ENCODE measurements around the gene MMAB.
A peak's percentile ranks its signal among the peaks of the same experiment; 100 is the strongest.

MMAB gene

DNA sequence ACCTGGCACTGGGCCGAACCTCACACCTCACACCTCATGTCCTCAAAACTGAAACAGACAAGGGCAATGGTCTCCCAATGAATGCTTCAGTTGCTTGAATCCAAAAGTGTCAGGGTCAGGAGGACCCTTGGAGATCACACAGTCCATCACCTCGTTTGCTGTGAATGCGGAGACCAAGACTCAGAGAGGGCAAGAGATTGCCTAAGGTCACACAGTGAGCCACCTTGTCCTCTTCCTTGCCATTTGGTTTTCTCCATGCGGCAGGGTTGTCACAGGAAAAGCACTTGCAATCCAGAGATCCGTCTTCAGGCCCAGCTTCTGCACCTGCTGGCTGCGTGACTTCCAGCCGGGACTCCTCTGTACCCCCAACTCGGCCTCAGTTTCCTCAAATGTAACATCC, 28.3 kb upstream of the MMAB start:
- DNase-seq, result no peak

- no peak for DNase-seq
These were observed 27.7 kb upstream of the MMAB start for GRCh38 chr12:109600995-109601394.

- DNase-seq, result no peak
These were observed 27.2 kb upstream of the MMAB start for GRCh38 chr12:109600481-109600880.

GRCh38 chr12:109599087-109599486, 25.8 kb upstream of the MMAB start:
- no peak for DNase-seq

DNA sequence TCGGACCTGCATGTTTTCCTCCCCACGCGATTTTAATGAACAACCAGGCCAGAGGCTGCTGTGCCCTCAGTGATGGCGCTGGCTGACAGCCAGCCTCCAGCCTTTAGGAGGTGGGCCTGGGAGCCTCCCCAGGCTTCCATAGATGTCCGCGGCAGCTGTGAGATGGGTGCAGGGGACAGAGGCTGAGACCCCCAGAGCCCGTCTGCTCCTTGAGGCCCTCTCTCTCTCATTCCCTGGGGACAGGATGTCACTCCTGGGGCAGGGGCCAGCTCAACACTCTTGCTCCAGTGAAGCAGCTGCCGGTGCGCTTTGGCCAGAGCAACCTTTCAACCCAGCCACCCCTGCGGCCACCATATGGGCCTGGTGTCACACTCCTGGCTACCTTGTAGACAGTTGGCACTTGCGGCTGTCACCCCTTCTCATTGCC, 25.1 kb upstream of the MMAB start:
- DNase-seq, result no peak

GRCh38 chr12:109597795-109598427, 24.6 kb upstream of the MMAB start:
- DNase-seq, result peak; percentile 79

GRCh38 chr12:109597414-109597794, 24.1 kb upstream of the MMAB start:
- no peak for DNase-seq

GRCh38 chr12:109596418-109597244, 23.3 kb upstream of the MMAB start:
- DNase-seq, result no peak

- DNase-seq, result no peak
These were observed 22.1 kb upstream of the MMAB start for GRCh38 chr12:109595321-109595902.

GRCh38 chr12:109594556-109595317, 21.4 kb upstream of the MMAB start:
- DNase-seq, result no peak

DNA sequence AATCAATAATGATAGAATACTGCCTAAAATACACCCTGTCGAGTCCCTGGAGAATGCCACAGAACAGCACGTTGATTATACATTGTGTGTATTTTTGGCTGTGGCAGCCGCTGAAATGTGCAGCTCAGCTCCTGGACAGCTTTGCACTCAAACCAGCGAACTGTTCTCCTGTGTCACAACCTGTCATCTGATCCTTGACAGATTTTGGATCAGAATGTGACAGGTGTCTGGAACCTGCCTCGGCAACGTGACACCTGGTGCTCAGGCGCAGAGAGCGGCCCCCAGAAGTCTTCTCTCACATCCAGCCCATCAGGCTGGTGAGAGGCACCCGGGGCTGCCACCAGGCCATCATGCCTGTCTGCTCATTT, 19.6 kb upstream of the MMAB start:
- DNase-seq, result no peak

DNA sequence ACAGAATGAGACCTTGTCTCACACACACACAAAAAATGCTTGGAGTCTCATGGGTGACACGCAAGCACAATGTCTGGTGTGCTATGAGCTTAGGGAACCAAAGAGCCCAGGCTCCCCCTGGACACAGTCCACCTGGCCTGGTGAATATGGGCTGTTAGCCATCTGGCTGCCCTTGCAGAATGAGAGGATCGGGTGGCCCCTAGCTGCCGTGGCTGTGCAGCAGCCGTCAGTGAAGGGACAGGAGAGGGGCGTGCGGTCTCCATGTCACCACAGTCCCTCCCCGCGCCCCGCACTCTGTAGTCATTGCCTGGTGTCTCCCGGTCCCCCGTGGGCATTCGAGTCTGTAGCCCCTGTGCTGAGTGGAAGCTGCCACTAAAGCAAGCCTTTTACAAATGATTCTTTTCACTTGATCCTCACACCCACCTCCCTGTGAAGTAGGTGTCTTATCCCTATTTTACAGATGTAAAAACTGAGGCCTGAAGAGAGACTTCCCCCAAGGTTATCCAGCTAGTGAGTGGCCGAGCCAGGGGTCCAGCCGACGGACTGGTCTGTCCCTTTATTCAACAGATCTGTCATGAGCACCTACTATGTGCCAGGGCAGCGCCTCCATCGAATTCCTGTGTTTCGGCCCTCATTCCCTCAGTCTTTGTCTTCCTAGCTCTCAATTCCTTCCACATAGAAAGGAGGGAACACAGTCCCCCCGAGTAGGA, 19.0 kb upstream of the MMAB start:
- DNase-seq, result no peak

- no peak for DNase-seq
These were observed 17.7 kb upstream of the MMAB start for GRCh38 chr12:109591041-109591440.

GRCh38 chr12:109590566-109590965, 17.3 kb upstream of the MMAB start:
- DNase-seq, result no peak

- no peak for DNase-seq
These were observed 16.5 kb upstream of the MMAB start for GRCh38 chr12:109589691-109590245.

DNA sequence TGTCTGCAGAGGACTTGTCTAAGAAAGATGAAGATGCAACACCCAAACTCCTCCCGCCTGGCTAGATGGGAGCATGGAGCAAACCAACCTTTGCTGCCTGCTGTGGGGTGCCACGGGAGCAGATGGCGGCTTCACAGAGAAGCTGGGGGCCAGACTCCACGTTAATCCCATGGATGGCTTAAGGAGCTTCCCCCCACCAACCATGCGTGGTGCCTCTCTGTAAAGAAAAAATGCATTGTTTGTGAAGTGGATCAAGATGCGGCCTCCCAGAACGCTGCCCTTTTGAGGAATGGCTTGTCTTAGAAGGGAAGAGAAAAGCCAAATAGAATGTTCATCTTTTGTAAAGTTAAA, 15.9 kb upstream of the MMAB start:
- no peak for DNase-seq

GRCh38 chr12:109588461-109589239, 15.3 kb upstream of the MMAB start:
- DNase-seq, result no peak

- no peak for DNase-seq
These were observed 14.6 kb upstream of the MMAB start for GRCh38 chr12:109587921-109588320.

DNA sequence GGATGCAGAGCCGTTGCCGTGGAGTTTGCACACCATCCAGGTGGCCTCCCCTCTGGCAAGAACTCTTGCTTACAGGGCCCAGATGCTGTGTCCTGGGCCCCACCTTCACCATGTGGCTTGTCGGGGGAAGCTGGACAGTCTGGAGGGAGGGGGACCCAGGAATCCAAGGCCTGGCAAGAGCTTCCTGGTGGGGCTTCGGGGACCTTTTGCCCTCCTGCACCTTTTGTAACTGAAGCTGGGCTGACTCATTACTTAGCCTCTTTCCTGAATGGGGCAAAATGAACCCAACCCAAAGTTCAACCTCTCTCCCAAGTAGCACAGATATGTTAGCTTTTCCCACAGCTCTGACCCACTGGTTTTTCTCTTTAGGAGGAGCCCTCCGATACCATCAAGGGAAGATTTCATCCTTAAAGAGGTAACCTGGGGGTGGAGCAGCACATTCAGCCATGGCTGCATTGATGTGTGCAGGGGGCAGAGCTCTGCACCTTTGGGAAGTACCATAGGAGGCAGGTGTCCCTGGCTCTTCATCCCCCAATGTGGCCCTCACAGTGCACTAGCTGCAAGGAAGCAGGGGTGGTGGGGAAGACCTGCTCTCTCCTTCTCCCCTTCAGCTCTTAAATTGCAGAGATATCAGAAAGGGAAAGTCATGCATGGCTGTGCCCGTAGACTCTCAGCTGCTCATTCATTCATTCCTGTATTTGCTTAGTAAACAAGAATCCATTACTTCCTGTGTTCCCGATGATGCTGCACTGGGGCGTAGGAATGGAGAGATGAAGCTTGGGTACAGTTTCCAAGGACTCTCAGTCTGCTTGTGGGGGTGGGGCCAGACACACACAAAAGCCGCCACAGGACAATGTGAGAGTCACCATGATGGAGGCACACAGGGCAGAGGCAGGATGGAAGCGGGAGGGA, 13.3 kb upstream of the MMAB start:
- DNase-seq, result no peak

GRCh38 chr12:109583733-109584132, 10.4 kb upstream of the MMAB start:
- no peak for DNase-seq

- DNase-seq, result no peak
These were observed 9.3 kb upstream of the MMAB start for GRCh38 chr12:109582636-109583035.
